ENCODE data around the gene DYRK2.

The DYRK2 gene

GRCh38 chr12:67709367-67709954 is 60.9 kb downstream of the DYRK2 start:
- no peaks in the 10 kb centered on the region for H3K9me3 ChIP-seq (replicated peaks; ENCODE audit: insufficient read depth, low read length)
- H3K4me2 ChIP-seq (ENCODE audit: low read depth, low read length), result no peak overlapping the region
- TF ChIP-seq CTCF (IDR thresholded peaks at IDR 0.05; ENCODE audit: low read length), result no peak
- TF ChIP-seq EZH2phosphoT487 (IDR thresholded peaks at IDR 0.05; ENCODE audit: low read length), result no peak
- no peak for TF ChIP-seq EZH2 (optimal IDR thresholded peaks at IDR 0.05; ENCODE audit: low read depth, low read length)
- no peaks in the 10 kb centered on the region for H4K20me1 ChIP-seq (ENCODE audit: insufficient read depth, low read length)
- H3F3A ChIP-seq (ENCODE audit: insufficient read depth, low read length), result no peaks in the 10 kb centered on the region
- H2AFZ ChIP-seq (ENCODE audit: low read length), result no peak overlapping the region
- peaks cover 19% of the 10 kb centered on the region for H3K27me3 ChIP-seq (replicated peaks; ENCODE audit: insufficient read depth, low read length)
- H3K79me2 ChIP-seq (ENCODE audit: low read length), result no peaks in the 10 kb centered on the region
- no peak overlapping the region for H3K4me3 ChIP-seq (ENCODE audit: low read length)
- no peaks in the 10 kb centered on the region for H3K4me1 ChIP-seq (ENCODE audit: low read length)
- no peak overlapping the region for H3K27ac ChIP-seq (ENCODE audit: low read length)
- DNase-seq, result no peak
- H3K9me2 ChIP-seq (replicated peaks; ENCODE audit: insufficient read depth, low read length), result no peaks in the 10 kb centered on the region
- no peak overlapping the region for H3K9ac ChIP-seq (ENCODE audit: low read length)
- H3K36me3 ChIP-seq (replicated peaks; ENCODE audit: insufficient read depth, low read length), result no peaks in the 10 kb centered on the region

GRCh38 chr12:67710582-67710981 is 62.0 kb downstream of the DYRK2 start:
- H3K27ac ChIP-seq (ENCODE audit: low read length), result no peak overlapping the region
- H2AFZ ChIP-seq (ENCODE audit: low read length), result no peak overlapping the region
- TF ChIP-seq EZH2 (optimal IDR thresholded peaks at IDR 0.05; ENCODE audit: low read depth, low read length), result no peak
- no peak for TF ChIP-seq CTCF (IDR thresholded peaks at IDR 0.05; ENCODE audit: low read length)
- TF ChIP-seq EZH2phosphoT487 (IDR thresholded peaks at IDR 0.05; ENCODE audit: low read length), result no peak

GRCh38 chr12:67712011-67712410 is 63.5 kb downstream of the DYRK2 start:
- H3K36me3 ChIP-seq (replicated peaks; ENCODE audit: insufficient read depth, low read length), result no peaks in the 10 kb centered on the region
- TF ChIP-seq EZH2phosphoT487 (IDR thresholded peaks at IDR 0.05; ENCODE audit: low read length) (no peak), CTCF (IDR thresholded peaks at IDR 0.05; ENCODE audit: low read length) (no peak), EZH2 (optimal IDR thresholded peaks at IDR 0.05; ENCODE audit: low read depth, low read length) (no peak)

More at GRCh38 chr12:67710582-67710981, 62.0 kb downstream of the DYRK2 start:
- Histone ChIP-seq H3K4me2 (ENCODE audit: low read depth, low read length) (no peak overlapping the region), H3K79me2 (ENCODE audit: low read length) (no peaks in the 10 kb centered on the region), H4K20me1 (ENCODE audit: insufficient read depth, low read length) (no peaks in the 10 kb centered on the region), H3K36me3 (replicated peaks; ENCODE audit: insufficient read depth, low read length) (no peaks in the 10 kb centered on the region), H3K4me3 (ENCODE audit: low read length) (no peak overlapping the region), H3K4me1 (ENCODE audit: low read length) (no peaks in the 10 kb centered on the region), H3K9me3 (replicated peaks; ENCODE audit: insufficient read depth, low read length) (no peaks in the 10 kb centered on the region), H3K27me3 (replicated peaks; ENCODE audit: insufficient read depth, low read length) (peaks cover 8% of the 10 kb centered on the region), H3K9me2 (replicated peaks; ENCODE audit: insufficient read depth, low read length) (no peaks in the 10 kb centered on the region), H3K9ac (ENCODE audit: low read length) (no peak overlapping the region), H3F3A (ENCODE audit: insufficient read depth, low read length) (no peaks in the 10 kb centered on the region)
- DNase-seq, result no peak

More at GRCh38 chr12:67712011-67712410, 63.5 kb downstream of the DYRK2 start:
- Histone ChIP-seq H3K9me3 (replicated peaks; ENCODE audit: insufficient read depth, low read length) (no peaks in the 10 kb centered on the region), H3K27me3 (replicated peaks; ENCODE audit: insufficient read depth, low read length) (0 out of 2 replicates have a peak, but pooled peaks cover 5% of the 10 kb centered on the region), H4K20me1 (ENCODE audit: insufficient read depth, low read length) (no peaks in the 10 kb centered on the region), H3K27ac (ENCODE audit: low read length) (no peak overlapping the region), H3K4me2 (ENCODE audit: low read depth, low read length) (no peak overlapping the region), H3K4me1 (ENCODE audit: low read length) (no peaks in the 10 kb centered on the region), H2AFZ (ENCODE audit: low read length) (no peak overlapping the region), H3K9me2 (replicated peaks; ENCODE audit: insufficient read depth, low read length) (no peaks in the 10 kb centered on the region), H3K4me3 (ENCODE audit: low read length) (no peak overlapping the region), H3K9ac (ENCODE audit: low read length) (no peak overlapping the region), H3F3A (ENCODE audit: insufficient read depth, low read length) (no peaks in the 10 kb centered on the region), H3K79me2 (ENCODE audit: low read length) (no peaks in the 10 kb centered on the region)
- no peak for DNase-seq
